Omental fat pad (tissue), 4 donors: Measurements from ENCODE around the gene PFKFB3. TPM values are rescaled to one million over a fixed set of nuclear protein-coding genes. Genes with fewer than 3 reads are reported as not detected.
"Not testable (repeated sequence)": the region's sequence is repeated elsewhere in the genome, so short reads cannot be mapped to it uniquely, and the experiment has no call there.

Experiments used
- ATAC-seq: fragments of 150-250 bp; one replicate; pipeline ENCODE4 v1.9.1; 2016; ENCODE audit warnings: mild to moderate bottlenecking, moderate library complexity; ENCODE audit not compliant: low FRiP score
- DNase-seq: peaks from one replicate; pipeline ENCODE4 v3.0.0-alpha.2; 2019; ENCODE audit warnings: low spot score
- CTCF ChIP-seq, 3 donors: fragments of 450-650 bp; IDR thresholded peaks; one replicate each; pipeline ENCODE4 v1.5.1; 2016 to 2017; ENCODE audit warnings: antibody characterized with exemption in 3 of 3, mild to moderate bottlenecking in 3 of 3, moderate library complexity in 2 of 3
- total RNA-seq, 4 donors: library from RNA; depleted of rRNA; stranded (reverse); fragments of >200 nt; gene quantifications; one replicate each; pipeline ENCODE4 v1.1.0, GENCODE V29; 2016

PFKFB3 gene
- total RNA-seq, 4 donors from 2014 or later = 213 to 1,086 (median 354) TPM

- DNase-seq (no peak), ATAC-seq (no peak)
- no peak for TF ChIP-seq CTCF (IDR thresholded peaks at IDR 0.05)
Measured at GRCh38 chr10:6202098-6202683, 541 bp upstream of the PFKFB3 start.

GRCh38 chr10:6203331-6204062, 765 bp downstream of the PFKFB3 start:
- TF ChIP-seq CTCF (IDR thresholded peaks at IDR 0.05) = no peak
- ATAC-seq (peak; percentile 30), DNase-seq (no peak)

GRCh38 chr10:6204063-6204340, 1.3 kb downstream of the PFKFB3 start:
- no peak for TF ChIP-seq CTCF (IDR thresholded peaks at IDR 0.05)
- DNase-seq (no peak), ATAC-seq (no peak)

- no peak for TF ChIP-seq CTCF (IDR thresholded peaks at IDR 0.05)
- no peak for DNase-seq
- peak; percentile 20 for ATAC-seq
Measured at GRCh38 chr10:6204341-6205191, 1.8 kb downstream of the PFKFB3 start.

- ATAC-seq, DNase-seq: not testable (repeated sequence)
Measured at GRCh38 chr10:6206486-6206885, 3.8 kb downstream of the PFKFB3 start.

GRCh38 chr10:6207658-6208057, 4.9 kb downstream of the PFKFB3 start:
- no peak for TF ChIP-seq CTCF (IDR thresholded peaks at IDR 0.05)
- ATAC-seq = no peak
- no peak for DNase-seq

GRCh38 chr10:6208799-6209235, 6.1 kb downstream of the PFKFB3 start:
- no peak for TF ChIP-seq CTCF (IDR thresholded peaks at IDR 0.05)

More at GRCh38 chr10:6208799-6209235, 6.1 kb downstream of the PFKFB3 start:
- ATAC-seq (no peak), DNase-seq (no peak)
